Prostate gland (tissue), 2 donors: ENCODE data around the gene RUNX3. TPM values are rescaled to one million over a fixed set of nuclear protein-coding genes. Genes with fewer than 3 reads are reported as not detected.

Experiments
- DNase-seq: peaks from one replicate; pipeline ENCODE4 v3.0.0-alpha.2; 2019; ENCODE audit warnings: low spot score
- H3K27ac ChIP-seq, 2 donors: fragments of 200-600 bp; sonication (generic); 2 replicates each; pipeline ENCODE4 v1.5.1; 2017 to 2019
- H3K27me3 ChIP-seq: fragments of 200-600 bp; sonication (generic); replicated peaks from 2 replicates; pipeline ENCODE4 v1.5.1; 2019; ENCODE audit not compliant: insufficient read depth
- H3K36me3 ChIP-seq, 2 donors: fragments of 200-600 bp; sonication (generic); 1 replicate in 1 of 2; 2 replicates in 1 of 2; pipeline versions ENCODE4 v1.5.1 to v1.8.1; 2017 to 2019
- H3K4me1 ChIP-seq: fragments of 200-600 bp; sonication (generic); replicated peaks from 2 replicates; pipeline ENCODE4 v1.5.1; 2019
- H3K4me3 ChIP-seq, 2 donors: fragments of 200-600 bp; sonication (generic); 2 replicates each; pipeline ENCODE4 v1.5.1; 2017 to 2019
- H3K9me3 ChIP-seq: fragments of 200-600 bp; sonication (generic); 2 replicates; pipeline ENCODE4 v1.5.1; 2017
- POLR2A ChIP-seq: fragments of 450-650 bp; IDR thresholded peaks from one replicate; pipeline ENCODE4 v1.6.1; 2016; ENCODE audit warnings: antibody characterized with exemption, mild to moderate bottlenecking
- POLR2AphosphoS5 ChIP-seq: sonication (generic); formaldehyde crosslinking; IDR thresholded peaks from one replicate; pipeline ENCODE4 v1.6.1; 2017; ENCODE audit warnings: antibody characterized with exemption
- WGBS: methylation state at CpG from one replicate; pipeline ENCODE4 v1.1.5; 2018; 5-methylcytosine and 5-hydroxymethylcytosine counted together
- intact Hi-C: fragments of 100-400 bp; cut with DNase I; formaldehyde crosslinking; loops from one replicate; pipeline ENCODE4 v1.14.2; 2022
- total RNA-seq, 2 donors: library from RNA; depleted of rRNA; stranded (reverse); fragments of >200 nt; gene quantifications; one replicate each; pipeline ENCODE4 v1.1.0, GENCODE V29; 2016
- TF ChIP-seq, protein P1 (sequence below), 4 experiments: fragments of 200-600 bp in 2 of 4; fragments of 450-650 bp in 2 of 4; sonication (generic) in 2 of 4; IDR thresholded peaks; 1 replicate in 3 of 4; 2 replicates in 1 of 4; pipeline ENCODE4 v1.5.1; 2016 to 2019; ENCODE audit warnings: antibody characterized with exemption in 4 of 4, mild to moderate bottlenecking in 2 of 4, moderate library complexity in 2 of 4

The RUNX3 gene
- total RNA-seq, 2 donors from 2014 or later = 2.5 to 3.4 TPM

DNA sequence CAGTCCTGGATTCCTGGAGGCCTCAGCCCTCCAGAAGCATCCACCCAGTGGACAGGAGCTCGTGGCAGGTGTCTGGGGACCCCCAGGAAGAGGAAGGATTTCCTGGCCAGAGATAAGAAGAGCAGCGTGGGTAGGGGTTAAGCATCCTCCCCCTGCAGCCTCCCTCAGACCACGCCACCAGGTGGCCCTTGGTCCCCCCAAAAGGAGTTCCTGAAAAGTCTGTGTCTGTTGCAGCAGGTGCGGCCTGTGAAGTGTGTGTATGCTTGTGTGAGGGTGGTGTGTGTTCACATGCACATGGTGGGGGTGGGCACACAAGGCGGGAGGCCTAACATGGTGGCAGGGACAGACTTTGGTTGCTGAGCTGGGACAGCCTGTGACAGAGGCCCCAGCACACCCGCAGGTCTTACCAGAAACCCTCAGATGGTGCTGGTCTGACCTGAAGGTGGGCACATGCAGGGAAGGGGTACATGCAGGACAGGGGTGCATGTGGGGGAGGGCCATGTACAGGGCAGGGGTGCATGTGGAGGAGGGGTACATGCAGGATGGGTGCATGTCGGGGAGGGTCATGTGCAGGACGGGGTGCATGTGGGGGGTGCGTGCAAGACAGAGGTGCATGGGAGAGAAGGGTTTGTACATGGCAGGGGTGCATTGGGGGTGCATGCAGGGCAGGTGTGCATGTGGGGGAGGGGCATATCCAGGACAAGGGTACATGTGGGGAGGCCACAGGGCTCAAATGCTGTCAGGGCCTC is 18.2 kb upstream of the RUNX3 start:
- H3K9me3 ChIP-seq = no peaks in the 10 kb centered on the region
- H3K27ac ChIP-seq = no peak overlapping the region
- H3K4me3 ChIP-seq = no peak overlapping the region
- DNase-seq = no peak
- H3K27me3 ChIP-seq = no peaks in the 10 kb centered on the region
- H3K4me1 ChIP-seq = no peaks in the 10 kb centered on the region
- WGBS = 90% methylated on average over 9 of the region's 9 CpGs
- H3K36me3 ChIP-seq = no peaks in the 10 kb centered on the region
- TF ChIP-seq POLR2AphosphoS5 = no peak
- TF ChIP-seq, protein P1, sequence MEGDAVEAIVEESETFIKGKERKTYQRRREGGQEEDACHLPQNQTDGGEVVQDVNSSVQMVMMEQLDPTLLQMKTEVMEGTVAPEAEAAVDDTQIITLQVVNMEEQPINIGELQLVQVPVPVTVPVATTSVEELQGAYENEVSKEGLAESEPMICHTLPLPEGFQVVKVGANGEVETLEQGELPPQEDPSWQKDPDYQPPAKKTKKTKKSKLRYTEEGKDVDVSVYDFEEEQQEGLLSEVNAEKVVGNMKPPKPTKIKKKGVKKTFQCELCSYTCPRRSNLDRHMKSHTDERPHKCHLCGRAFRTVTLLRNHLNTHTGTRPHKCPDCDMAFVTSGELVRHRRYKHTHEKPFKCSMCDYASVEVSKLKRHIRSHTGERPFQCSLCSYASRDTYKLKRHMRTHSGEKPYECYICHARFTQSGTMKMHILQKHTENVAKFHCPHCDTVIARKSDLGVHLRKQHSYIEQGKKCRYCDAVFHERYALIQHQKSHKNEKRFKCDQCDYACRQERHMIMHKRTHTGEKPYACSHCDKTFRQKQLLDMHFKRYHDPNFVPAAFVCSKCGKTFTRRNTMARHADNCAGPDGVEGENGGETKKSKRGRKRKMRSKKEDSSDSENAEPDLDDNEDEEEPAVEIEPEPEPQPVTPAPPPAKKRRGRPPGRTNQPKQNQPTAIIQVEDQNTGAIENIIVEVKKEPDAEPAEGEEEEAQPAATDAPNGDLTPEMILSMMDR (IDR thresholded peaks at IDR 0.05) = no peak
- intact Hi-C loops = no loop called here

DNA sequence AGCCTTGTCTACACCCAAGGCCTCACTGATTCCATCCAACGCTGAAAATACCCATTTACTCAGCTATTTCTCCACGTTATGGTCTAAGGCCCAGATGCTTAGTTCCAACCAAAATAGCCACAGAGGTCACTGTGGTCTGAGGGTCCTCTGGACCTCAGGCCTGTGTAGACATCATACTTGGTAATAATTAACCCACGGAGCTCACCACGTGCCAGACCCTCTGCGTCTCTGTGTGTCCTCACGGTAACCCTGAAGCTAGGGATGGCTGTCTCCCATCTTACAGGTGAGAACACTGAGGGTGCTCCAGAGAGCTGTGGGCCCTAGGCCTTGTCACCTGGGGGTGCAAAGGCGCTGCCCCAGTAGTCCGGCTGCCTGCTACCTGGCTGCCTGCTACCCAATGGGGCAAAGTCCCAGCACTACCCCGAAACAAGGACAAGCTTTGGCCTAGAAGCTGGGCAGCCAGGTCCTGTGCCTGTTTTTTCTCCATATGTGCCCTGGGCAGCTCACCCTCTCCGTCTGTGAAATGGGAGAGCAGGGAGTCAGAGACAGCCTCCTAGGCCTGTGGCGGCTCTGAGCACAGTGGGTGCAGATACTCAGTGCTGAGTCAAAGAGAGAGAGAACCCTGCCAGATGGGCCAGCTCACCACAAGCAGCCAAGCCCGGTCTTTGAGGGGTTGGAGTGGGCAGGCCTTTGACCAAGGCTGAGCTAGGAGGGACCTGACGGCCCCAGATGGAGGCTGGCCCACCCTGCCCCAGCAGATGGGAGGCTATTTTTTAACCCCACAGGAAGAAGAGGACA is 17.0 kb upstream of the RUNX3 start:
- H3K9me3 ChIP-seq = no peaks in the 10 kb centered on the region
- H3K4me3 ChIP-seq = no peak overlapping the region
- no peaks in the 10 kb centered on the region for H3K27me3 ChIP-seq
- intact Hi-C loops = no loop called here
- H3K4me1 ChIP-seq = no peaks in the 10 kb centered on the region
- no peak for DNase-seq
- WGBS = 93% methylated on average over 13 of the region's 13 CpGs
- TF ChIP-seq POLR2A (no peak), POLR2AphosphoS5 (no peak)
- TF ChIP-seq, protein P1 (IDR thresholded peaks at IDR 0.05) = no peak
- no peak overlapping the region for H3K27ac ChIP-seq
- no peaks in the 10 kb centered on the region for H3K36me3 ChIP-seq

DNA sequence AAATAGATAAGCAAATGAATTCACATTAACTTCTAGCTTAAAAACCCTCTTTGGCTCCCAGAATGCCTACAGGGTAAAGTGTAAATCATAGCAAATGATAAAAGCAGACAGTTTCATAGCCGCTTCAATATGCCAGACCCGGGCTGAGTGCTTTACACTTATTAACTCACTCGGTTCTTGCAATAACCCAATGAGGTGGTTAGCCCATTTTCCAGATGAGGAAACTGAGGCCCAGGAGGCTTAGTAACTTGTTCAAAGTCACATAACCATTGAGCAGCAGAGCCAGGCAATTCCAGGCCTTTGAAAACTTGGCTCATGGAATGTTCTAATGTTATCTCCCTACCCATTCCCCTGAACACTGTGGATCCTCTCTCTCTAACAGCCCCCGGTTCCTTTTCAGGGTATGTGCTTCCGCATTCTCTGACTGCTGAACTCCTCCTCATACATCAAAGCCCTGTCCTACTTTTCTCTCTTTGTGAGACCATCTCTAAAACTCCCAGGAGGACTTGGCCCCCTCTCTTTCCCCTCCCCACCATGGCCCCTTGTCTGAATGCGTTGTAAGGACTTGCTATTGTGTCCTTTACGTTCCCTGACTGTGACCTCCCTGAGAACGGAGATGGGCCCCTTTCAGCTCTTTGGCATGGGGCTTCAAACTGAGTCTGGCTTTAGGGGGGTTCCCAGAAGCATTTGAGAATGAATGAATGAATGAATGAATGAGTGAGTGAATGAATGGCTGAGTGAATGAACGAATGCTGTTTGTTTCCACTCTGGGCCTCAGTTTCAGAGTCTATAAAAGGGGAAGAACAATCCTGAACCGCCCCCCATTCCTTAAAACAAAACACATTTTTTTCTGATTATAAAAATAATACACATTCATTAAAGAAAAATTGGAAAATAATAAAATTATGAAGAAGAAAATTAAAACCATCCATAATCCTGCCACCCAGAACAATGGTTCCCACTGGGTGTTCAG is 15.6 kb upstream of the RUNX3 start:
- TF ChIP-seq POLR2A (no peak), POLR2AphosphoS5 (no peak)
- TF ChIP-seq, protein P1 (IDR thresholded peaks at IDR 0.05) = no peak
- no peaks in the 10 kb centered on the region for H3K27me3 ChIP-seq
- WGBS = 77% methylated on average over 10 of the region's 10 CpGs
- no peak overlapping the region for H3K27ac ChIP-seq
- no peaks in the 10 kb centered on the region for H3K4me1 ChIP-seq
- no peak overlapping the region for H3K4me3 ChIP-seq
- intact Hi-C loops = no loop called here
- no peaks in the 10 kb centered on the region for H3K9me3 ChIP-seq
- no peak for DNase-seq
- no peaks in the 10 kb centered on the region for H3K36me3 ChIP-seq

DNA sequence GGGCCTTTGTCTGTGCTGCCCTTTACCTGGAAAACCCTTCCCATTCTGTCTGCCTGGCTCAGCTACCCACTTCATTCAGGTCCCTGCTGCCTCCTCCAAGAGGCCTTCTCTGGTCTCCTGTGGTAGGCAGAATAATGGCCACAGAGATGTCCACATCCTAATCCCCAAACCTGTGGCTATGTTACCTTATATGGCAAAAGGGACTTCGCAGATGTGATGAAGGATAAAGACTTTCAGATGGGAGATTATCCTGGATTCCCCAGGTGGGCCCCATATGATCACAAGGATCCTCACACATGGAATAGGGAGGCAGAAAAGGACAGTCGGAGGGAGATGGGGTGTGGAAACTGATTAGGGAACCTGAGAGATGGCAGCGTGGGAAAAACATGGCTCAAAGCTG is 14.2 kb upstream of the RUNX3 start:
- H3K4me1 ChIP-seq = no peaks in the 10 kb centered on the region
- H3K27me3 ChIP-seq = no peaks in the 10 kb centered on the region
- no peaks in the 10 kb centered on the region for H3K36me3 ChIP-seq
- H3K27ac ChIP-seq = no peak overlapping the region
- no peak for TF ChIP-seq POLR2A
- TF ChIP-seq, protein P1 (IDR thresholded peaks at IDR 0.05) = no peak
- no peak for DNase-seq
- H3K4me3 ChIP-seq = no peak overlapping the region
- no peaks in the 10 kb centered on the region for H3K9me3 ChIP-seq
- whole genome bisulfite sequencing = 93% methylated on average over 3 of the region's 3 CpGs
- intact Hi-C loops = no loop called here
